ENCODE results near the gene ST6GALNAC3.

The ST6GALNAC3 gene

DNA sequence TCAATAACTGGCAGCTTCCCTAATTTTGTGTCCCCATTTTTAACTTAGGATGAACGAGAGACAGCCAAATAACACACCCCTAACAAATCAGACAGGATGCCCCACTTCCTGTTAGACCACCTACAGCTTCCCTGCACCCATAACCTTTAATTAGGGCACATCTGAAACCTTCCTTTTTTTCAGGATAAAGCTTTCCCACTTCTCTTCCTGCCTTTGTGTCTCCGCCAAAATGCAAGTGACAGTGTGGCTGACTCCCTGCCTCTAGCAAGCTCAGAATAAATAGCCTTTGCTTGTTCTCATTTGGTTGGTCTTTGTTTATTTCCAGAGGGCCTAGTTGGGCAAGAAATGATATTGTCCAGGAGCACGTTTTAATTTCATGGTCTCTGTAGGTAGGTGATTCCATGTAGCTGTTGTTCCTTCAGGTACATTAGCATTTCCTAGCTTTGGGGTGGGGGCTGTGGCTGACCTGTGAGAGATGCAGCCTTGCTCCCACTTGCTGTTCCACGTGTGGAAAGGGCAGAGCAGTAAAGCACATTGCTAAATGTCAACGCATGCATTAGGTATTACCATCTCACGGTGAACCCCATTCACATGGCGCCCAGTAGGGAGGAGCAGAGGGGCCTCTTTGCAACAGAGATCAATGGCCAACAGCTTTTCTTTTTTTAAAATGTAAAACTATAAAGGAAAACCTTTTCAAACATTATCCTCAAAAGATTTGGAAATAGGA, 154.9 kb downstream of the ST6GALNAC3 start:
- Histone ChIP-seq H3K27me3 (no peaks in the 10 kb centered on the region), H3K9me3 (no peaks in the 10 kb centered on the region), H3K4me1 (ENCODE audit: control insufficient read depth in 1 of 2, insufficient read depth in 1 of 2, low read depth in 1 of 2, low read length in 1 of 2) (peaks cover 32 to 34% of the 10 kb centered on the region in 2 experiments), H3K27ac (no peak overlapping the region), H3K36me3 (no peaks in the 10 kb centered on the region), H3K4me3 (ENCODE audit: low read depth in 1 of 2, low read length in 1 of 2) (no peak overlapping the region)
- no peak for TF ChIP-seq CTCF (IDR thresholded peaks at IDR 0.05)

- TF ChIP-seq CTCF (IDR thresholded peaks at IDR 0.05), result no peak
- H3K4me1 ChIP-seq (ENCODE audit: control insufficient read depth in 1 of 2, insufficient read depth in 1 of 2, low read depth in 1 of 2, low read length in 1 of 2), result peaks cover 18 to 20% of the 10 kb centered on the region in 2 experiments
- H3K9me3 ChIP-seq, result no peaks in the 10 kb centered on the region
- H3K4me3 ChIP-seq (ENCODE audit: low read depth in 1 of 2, low read length in 1 of 2), result no peak overlapping the region
- no peaks in the 10 kb centered on the region for H3K36me3 ChIP-seq
- H3K27me3 ChIP-seq, result no peaks in the 10 kb centered on the region
- H3K27ac ChIP-seq, result no peak overlapping the region
Observed at GRCh38 chr1:76230842-76231281, 156.3 kb downstream of the ST6GALNAC3 start.

GRCh38 chr1:76231320-76231719, 156.8 kb downstream of the ST6GALNAC3 start:
- no peaks in the 10 kb centered on the region for H3K9me3 ChIP-seq
- H3K27ac ChIP-seq, result no peak overlapping the region
- H3K36me3 ChIP-seq, result no peaks in the 10 kb centered on the region
- peaks cover 14 to 16% of the 10 kb centered on the region in 2 experiments for H3K4me1 ChIP-seq (ENCODE audit: control insufficient read depth in 1 of 2, insufficient read depth in 1 of 2, low read depth in 1 of 2, low read length in 1 of 2)
- H3K27me3 ChIP-seq, result no peaks in the 10 kb centered on the region
- H3K4me3 ChIP-seq (ENCODE audit: low read depth in 1 of 2, low read length in 1 of 2), result no peak overlapping the region
- TF ChIP-seq CTCF (IDR thresholded peaks at IDR 0.05), result no peak

DNA sequence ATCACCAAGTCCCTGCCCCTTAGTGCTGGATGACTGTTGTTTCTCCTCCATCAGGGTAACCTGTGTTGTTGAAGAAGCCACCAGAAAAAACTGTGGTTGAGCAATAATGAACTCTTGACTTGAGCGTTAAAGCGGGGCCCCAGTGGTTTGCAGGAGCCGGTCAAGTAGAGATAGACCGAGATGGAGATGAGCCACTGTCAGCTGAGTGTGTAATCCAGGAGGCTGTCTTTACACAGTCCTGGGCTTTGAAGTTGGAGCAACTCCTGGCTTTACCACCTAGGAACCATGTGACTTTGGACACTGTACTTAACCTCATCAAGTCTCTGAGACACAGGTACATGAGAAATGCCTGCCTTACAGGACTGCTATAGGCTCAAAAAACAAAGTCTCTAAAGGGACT, 158.1 kb downstream of the ST6GALNAC3 start:
- Histone ChIP-seq H3K4me1 (ENCODE audit: control insufficient read depth in 1 of 2, insufficient read depth in 1 of 2, low read depth in 1 of 2, low read length in 1 of 2) (peaks cover under 1 to 3% of the 10 kb centered on the region in 2 experiments), H3K27ac (no peak overlapping the region), H3K27me3 (no peaks in the 10 kb centered on the region), H3K4me3 (ENCODE audit: low read depth in 1 of 2, low read length in 1 of 2) (no peak overlapping the region), H3K36me3 (no peaks in the 10 kb centered on the region), H3K9me3 (no peaks in the 10 kb centered on the region)
- TF ChIP-seq CTCF (IDR thresholded peaks at IDR 0.05), result no peak

- H3K36me3 ChIP-seq, result no peaks in the 10 kb centered on the region
- H3K4me1 ChIP-seq (ENCODE audit: control insufficient read depth in 1 of 2, insufficient read depth in 1 of 2, low read depth in 1 of 2, low read length in 1 of 2), result no peaks in the 10 kb centered on the region
- no peak overlapping the region for H3K27ac ChIP-seq
- H3K4me3 ChIP-seq (ENCODE audit: low read depth in 1 of 2, low read length in 1 of 2), result no peak overlapping the region
- no peak for TF ChIP-seq CTCF (IDR thresholded peaks at IDR 0.05)
- H3K9me3 ChIP-seq, result no peaks in the 10 kb centered on the region
- H3K27me3 ChIP-seq, result no peaks in the 10 kb centered on the region
Observed at GRCh38 chr1:76234061-76234460, 159.5 kb downstream of the ST6GALNAC3 start.
